Neutrophil (primary cell): Measurements from ENCODE around the gene DUOX1.

ENCODE experiments used
- H3K27ac ChIP-seq: fragments of 200-600 bp; sonication (generic); 2 replicates; pipeline ENCODE4 v1.5.1; 2016; ENCODE audit warnings: mild to moderate bottlenecking, moderate library complexity
- H3K27me3 ChIP-seq: fragments of 200-600 bp; sonication (generic); 2 replicates; pipeline ENCODE4 v1.6.0; 2016; ENCODE audit warnings: mild to moderate bottlenecking
- H3K36me3 ChIP-seq: fragments of 200-600 bp; sonication (generic); 2 replicates; pipeline ENCODE4 v1.5.1; 2017
- H3K4me1 ChIP-seq, 2 experiments: fragments of 200-600 bp in 1 of 2; sonication (generic) in 1 of 2; 1 replicate in 1 of 2; 2 replicates in 1 of 2; pipeline versions ENCODE4 v1.5.1 to v1.6.1; 2013 to 2016; ENCODE audit warnings: low read depth in 1 of 2, low read length in 1 of 2, mild to moderate bottlenecking in 1 of 2, moderate library complexity in 1 of 2; ENCODE audit not compliant: control insufficient read depth in 1 of 2, insufficient read depth in 1 of 2
- H3K4me3 ChIP-seq, 2 experiments: fragments of 200-600 bp in 1 of 2; sonication (generic) in 1 of 2; 1 replicate in 1 of 2; 2 replicates in 1 of 2; pipeline ENCODE4 v1.5.1; 2013 to 2016; ENCODE audit warnings: low read depth in 1 of 2, low read length in 1 of 2, mild to moderate bottlenecking in 1 of 2, moderate library complexity in 1 of 2
- H3K9me3 ChIP-seq: fragments of 200-600 bp; sonication (generic); 2 replicates; pipeline ENCODE4 v1.5.1; 2016
- CTCF ChIP-seq: fragments of 200-600 bp; sonication (generic); IDR thresholded peaks from 2 replicates; pipeline ENCODE4 v1.5.1; 2016; ENCODE audit warnings: antibody characterized with exemption

Gene DUOX1

DNA sequence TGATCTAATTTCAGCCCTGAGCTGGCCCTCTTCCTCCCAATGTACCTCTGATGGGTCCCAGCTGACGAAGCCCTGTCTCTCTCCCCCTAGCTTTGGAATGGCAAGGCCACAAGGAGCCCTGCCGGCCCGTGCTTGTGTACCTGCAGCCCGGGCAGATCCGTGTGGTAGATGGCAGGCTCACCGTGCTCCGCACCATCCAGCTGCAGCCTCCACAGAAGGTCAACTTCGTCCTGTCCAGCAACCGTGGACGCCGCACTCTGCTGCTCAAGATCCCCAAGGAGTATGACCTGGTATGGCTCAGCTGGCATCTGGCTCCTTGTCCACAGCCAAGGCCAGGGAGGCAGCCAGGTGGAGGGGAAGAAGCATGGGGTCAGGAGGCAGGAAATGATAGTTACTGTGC is 14.2 kb downstream of the DUOX1 start:
- H3K36me3 ChIP-seq: no peaks in the 10 kb centered on the region
- H3K27ac ChIP-seq: no peak overlapping the region
- no peaks in the 10 kb centered on the region for H3K27me3 ChIP-seq
- H3K4me3 ChIP-seq: no peak overlapping the region
- no peak for TF ChIP-seq CTCF
- H3K9me3 ChIP-seq: no peaks in the 10 kb centered on the region
- H3K4me1 ChIP-seq: no peaks in the 10 kb centered on the region

GRCh38 chr15:45144775-45145174 is 15.0 kb downstream of the DUOX1 start:
- no peak for TF ChIP-seq CTCF
- no peaks in the 10 kb centered on the region for H3K27me3 ChIP-seq

GRCh38 chr15:45146405-45146804 is 16.6 kb downstream of the DUOX1 start:
- Histone ChIP-seq H3K27ac (no peak overlapping the region), H3K4me3 (no peak overlapping the region), H3K9me3 (no peaks in the 10 kb centered on the region), H3K4me1 (no peaks in the 10 kb centered on the region), H3K27me3 (no peaks in the 10 kb centered on the region), H3K36me3 (no peaks in the 10 kb centered on the region)
- no peak for TF ChIP-seq CTCF

More at GRCh38 chr15:45144775-45145174, 15.0 kb downstream of the DUOX1 start:
- Histone ChIP-seq H3K4me1 (no peaks in the 10 kb centered on the region), H3K4me3 (no peak overlapping the region), H3K36me3 (no peaks in the 10 kb centered on the region), H3K27ac (no peak overlapping the region), H3K9me3 (no peaks in the 10 kb centered on the region)

DNA sequence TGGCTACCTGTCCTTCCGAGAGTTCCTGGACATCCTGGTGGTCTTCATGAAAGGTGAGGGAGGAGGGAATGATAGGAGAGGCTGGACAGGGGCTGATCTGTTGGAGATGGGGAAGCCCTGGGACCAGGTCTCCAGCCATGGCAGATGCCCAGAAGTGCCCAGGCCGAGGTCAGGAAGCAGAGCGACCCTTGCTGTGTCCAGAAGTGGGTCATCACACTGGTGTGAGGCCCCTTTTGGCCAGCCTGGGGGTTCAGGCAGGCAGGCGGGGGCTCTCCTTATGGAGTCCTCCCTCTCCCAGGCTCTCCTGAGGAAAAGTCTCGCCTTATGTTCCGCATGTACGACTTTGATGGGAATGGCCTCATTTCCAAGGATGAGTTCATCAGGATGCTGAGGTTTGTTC is 17.8 kb downstream of the DUOX1 start:
- Histone ChIP-seq H3K27ac (no peak overlapping the region), H3K27me3 (no peaks in the 10 kb centered on the region), H3K9me3 (no peaks in the 10 kb centered on the region), H3K4me3 (no peak overlapping the region), H3K36me3 (peaks cover 10% of the 10 kb centered on the region), H3K4me1 (no peaks in the 10 kb centered on the region)
- no peak for TF ChIP-seq CTCF

GRCh38 chr15:45148076-45149059 is 18.6 kb downstream of the DUOX1 start:
- no peak for TF ChIP-seq CTCF
- no peaks in the 10 kb centered on the region for H3K9me3 ChIP-seq
- no peaks in the 10 kb centered on the region for H3K4me1 ChIP-seq
- H3K27ac ChIP-seq: no peak overlapping the region
- H3K36me3 ChIP-seq: peaks cover 10% of the 10 kb centered on the region
- no peaks in the 10 kb centered on the region for H3K27me3 ChIP-seq
- no peak overlapping the region for H3K4me3 ChIP-seq
